Endodermal cell (in vitro differentiated cells): ENCODE results near the gene VAV1. TPM values are rescaled to one million over a fixed set of nuclear protein-coding genes. Genes with fewer than 3 reads are reported as not detected.

ENCODE experiments used
- DNase-seq: peaks from one replicate; pipeline ENCODE4 v3.0.0-alpha.2; 2017
- H3K27ac ChIP-seq: 2 replicates; pipeline ENCODE4 v1.5.1; 2013; ENCODE audit warnings: mild to moderate bottlenecking, low read depth, low read length, moderate library complexity
- H3K27me3 ChIP-seq: 2 replicates; pipeline ENCODE4 v1.6.1; 2013; ENCODE audit warnings: mild to moderate bottlenecking, low read length, moderate library complexity; ENCODE audit not compliant: insufficient read depth, control insufficient read depth, poor library complexity, severe bottlenecking
- H3K36me3 ChIP-seq: 2 replicates; pipeline ENCODE4 v1.7.0; 2013; ENCODE audit warnings: mild to moderate bottlenecking, low read length, moderate library complexity; ENCODE audit not compliant: control insufficient read depth, insufficient read depth
- H3K4me1 ChIP-seq: one replicate; pipeline ENCODE4 v1.7.0; 2013; ENCODE audit warnings: low read length; ENCODE audit not compliant: control insufficient read depth, insufficient read depth
- H3K4me3 ChIP-seq: 2 replicates; pipeline ENCODE4 v1.5.1; 2013; ENCODE audit warnings: mild to moderate bottlenecking, low read length, moderate library complexity
- H3K9ac ChIP-seq: 2 replicates; pipeline ENCODE4 v1.6.1; 2013; ENCODE audit warnings: mild to moderate bottlenecking, low read length, moderate library complexity; ENCODE audit not compliant: poor library complexity, severe bottlenecking; ENCODE audit errors: extremely low read depth
- H3K9me3 ChIP-seq: 2 replicates; pipeline ENCODE4 v1.6.1; 2013; ENCODE audit warnings: mild to moderate bottlenecking, low read length, moderate library complexity; ENCODE audit not compliant: control insufficient read depth
- H3K27ac Mint-ChIP-seq: 2 replicates; pipeline ENCODE4 v1.8.0; 2020; ENCODE audit warnings: mixed read lengths
- H3K27me3 Mint-ChIP-seq: 2 replicates; pipeline ENCODE4 v1.8.0; 2021; ENCODE audit warnings: mild to moderate bottlenecking, mixed read lengths; ENCODE audit not compliant: insufficient read depth
- H3K36me3 Mint-ChIP-seq: 2 replicates; pipeline ENCODE4 v1.8.0; 2020; ENCODE audit warnings: low read depth, mixed read lengths
- H3K4me1 Mint-ChIP-seq: 2 replicates; pipeline ENCODE4 v1.8.0; 2020; ENCODE audit warnings: mixed read lengths
- H3K4me3 Mint-ChIP-seq: 2 replicates; pipeline ENCODE4 v1.8.0; 2020; ENCODE audit warnings: mild to moderate bottlenecking, moderate library complexity, mixed read lengths
- H3K9me3 Mint-ChIP-seq: 2 replicates; pipeline ENCODE4 v1.8.0; 2020; ENCODE audit warnings: mild to moderate bottlenecking, mixed read lengths
- WGBS, 2 experiments: methylation state at CpG; one replicate each; pipeline versions ENCODE4 v1.1.5 to v1.1.7; 2013; ENCODE audit warnings: missing lambda C conversion rate in 2 of 2, mixed read lengths in 1 of 2; ENCODE audit not compliant: insufficient coverage in 1 of 2, insufficient read length in 1 of 2; 5-methylcytosine and 5-hydroxymethylcytosine counted together
- total RNA-seq, 2 donors: library from RNA; stranded (reverse); fragmentation: NEBNext Ultra II Directional in 1 of 2; extraction: Animal tissue kit (Norgen Biotek cat#: 25700) in 1 of 2; gene quantifications; 2 replicates in 1 of 2; 3 replicates in 1 of 2; pipeline ENCODE4 v1.2.1, GENCODE V29; 2021
- TF ChIP-seq, protein P1 (sequence below): fragments of 200-600 bp; sonication (generic); conservative IDR thresholded peaks from 2 replicates; pipeline ENCODE4 v1.5.0; 2021; ENCODE audit warnings: antibody characterized with exemption, mild to moderate bottlenecking

The VAV1 gene
- total RNA-seq, 2 donors from 2014 or later, result not detected

GRCh38 chr19:6723738-6724137, 48.8 kb upstream of the VAV1 start:
- Mint-ChIP-seq H3K9me3 (peaks cover 8% of the 10 kb centered on the region), H3K27ac (peak overlapping the region; percentile 4), H3K4me1 (peaks cover 10% of the 10 kb centered on the region), H3K27me3 (peaks cover 2% of the 10 kb centered on the region), H3K4me3 (no peak overlapping the region), H3K36me3 (no peaks in the 10 kb centered on the region)
- 86 to 96% methylated on average over 4 to 5 of the region's 5 CpGs for WGBS, 2 experiments
- H3K4me1 ChIP-seq, result no peaks in the 10 kb centered on the region
- no peaks in the 10 kb centered on the region for H3K27me3 ChIP-seq
- H3K9me3 ChIP-seq, result no peaks in the 10 kb centered on the region
- TF ChIP-seq, protein P1, sequence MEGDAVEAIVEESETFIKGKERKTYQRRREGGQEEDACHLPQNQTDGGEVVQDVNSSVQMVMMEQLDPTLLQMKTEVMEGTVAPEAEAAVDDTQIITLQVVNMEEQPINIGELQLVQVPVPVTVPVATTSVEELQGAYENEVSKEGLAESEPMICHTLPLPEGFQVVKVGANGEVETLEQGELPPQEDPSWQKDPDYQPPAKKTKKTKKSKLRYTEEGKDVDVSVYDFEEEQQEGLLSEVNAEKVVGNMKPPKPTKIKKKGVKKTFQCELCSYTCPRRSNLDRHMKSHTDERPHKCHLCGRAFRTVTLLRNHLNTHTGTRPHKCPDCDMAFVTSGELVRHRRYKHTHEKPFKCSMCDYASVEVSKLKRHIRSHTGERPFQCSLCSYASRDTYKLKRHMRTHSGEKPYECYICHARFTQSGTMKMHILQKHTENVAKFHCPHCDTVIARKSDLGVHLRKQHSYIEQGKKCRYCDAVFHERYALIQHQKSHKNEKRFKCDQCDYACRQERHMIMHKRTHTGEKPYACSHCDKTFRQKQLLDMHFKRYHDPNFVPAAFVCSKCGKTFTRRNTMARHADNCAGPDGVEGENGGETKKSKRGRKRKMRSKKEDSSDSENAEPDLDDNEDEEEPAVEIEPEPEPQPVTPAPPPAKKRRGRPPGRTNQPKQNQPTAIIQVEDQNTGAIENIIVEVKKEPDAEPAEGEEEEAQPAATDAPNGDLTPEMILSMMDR, result no peak
- H3K4me3 ChIP-seq, result no peak overlapping the region
- DNase-seq, result no peak
- no peak overlapping the region for H3K9ac ChIP-seq
- H3K36me3 ChIP-seq, result no peaks in the 10 kb centered on the region
- no peak overlapping the region for H3K27ac ChIP-seq

- no peak overlapping the region for H3K4me3 Mint-ChIP-seq
- H3K4me1 Mint-ChIP-seq, result peaks cover 10% of the 10 kb centered on the region
- no peak for DNase-seq
- H3K27me3 Mint-ChIP-seq, result peaks cover 2% of the 10 kb centered on the region
- H3K36me3 Mint-ChIP-seq, result peaks cover 5% of the 10 kb centered on the region
- Histone ChIP-seq H3K4me3 (no peak overlapping the region), H3K4me1 (no peaks in the 10 kb centered on the region), H3K9me3 (no peaks in the 10 kb centered on the region), H3K9ac (no peak overlapping the region), H3K36me3 (no peaks in the 10 kb centered on the region), H3K27ac (no peak overlapping the region), H3K27me3 (no peaks in the 10 kb centered on the region)
- peaks cover 8% of the 10 kb centered on the region for H3K9me3 Mint-ChIP-seq
- 88 to 91% methylated on average over 12 to 15 of the region's 15 CpGs for WGBS, 2 experiments
- no peak overlapping the region for H3K27ac Mint-ChIP-seq
- TF ChIP-seq, protein P1, result no peak
Observed at GRCh38 chr19:6724631-6725492, 47.6 kb upstream of the VAV1 start.

DNA sequence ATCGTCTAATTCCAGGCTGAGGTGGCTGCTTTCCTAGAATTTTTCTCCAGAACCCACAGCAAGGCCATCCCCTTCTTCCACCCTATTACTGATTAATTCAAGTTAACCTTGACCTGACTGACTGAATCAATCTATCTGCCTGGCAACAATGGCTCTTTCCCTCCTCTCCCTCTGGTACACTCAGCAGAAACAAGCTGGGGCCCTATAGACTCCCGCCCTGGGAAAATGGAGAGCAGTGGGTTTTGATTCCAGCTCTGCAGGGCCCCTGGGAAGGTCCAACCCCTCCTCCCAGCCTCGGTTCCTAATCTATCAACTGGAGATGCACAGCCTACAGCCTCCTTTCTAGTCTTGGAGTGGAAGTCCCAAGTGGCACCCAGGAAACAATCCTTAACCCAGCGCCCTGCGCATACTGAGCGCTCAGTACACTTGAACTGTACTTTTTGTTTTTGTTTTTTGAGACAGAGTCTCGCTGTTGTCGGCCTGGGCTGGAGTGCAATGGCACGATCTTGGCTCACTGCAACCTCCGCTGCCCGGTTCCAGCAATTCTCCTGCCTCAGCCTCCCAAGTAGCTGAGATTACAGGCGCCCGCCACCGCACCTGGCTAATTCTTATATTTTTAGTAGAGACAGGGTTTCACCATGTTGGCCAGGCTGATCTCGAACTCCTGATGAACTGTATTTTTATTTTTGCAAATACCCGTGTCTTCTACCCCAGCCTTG, 46.8 kb upstream of the VAV1 start:
- peaks cover 8% of the 10 kb centered on the region for H3K9me3 Mint-ChIP-seq
- H3K9me3 ChIP-seq, result no peaks in the 10 kb centered on the region
- H3K27me3 Mint-ChIP-seq, result no peaks in the 10 kb centered on the region
- H3K4me1 ChIP-seq, result no peaks in the 10 kb centered on the region
- no peaks in the 10 kb centered on the region for H3K27me3 ChIP-seq
- H3K27ac ChIP-seq, result no peak overlapping the region
- WGBS, 2 experiments, result 88 to 92% methylated on average over 12 to 16 of the region's 16 CpGs
- H3K4me3 ChIP-seq, result no peak overlapping the region
- no peaks in the 10 kb centered on the region for H3K36me3 ChIP-seq
- TF ChIP-seq, protein P1, result no peak
- no peak overlapping the region for H3K27ac Mint-ChIP-seq
- no peak overlapping the region for H3K4me3 Mint-ChIP-seq
- H3K9ac ChIP-seq, result no peak overlapping the region
- H3K4me1 Mint-ChIP-seq, result peaks cover 10% of the 10 kb centered on the region
- peaks cover 9% of the 10 kb centered on the region for H3K36me3 Mint-ChIP-seq
- no peak for DNase-seq
